Kidney (tissue), 14 donors: ENCODE results near the gene PCDH9. TPM values are rescaled to one million over a fixed set of nuclear protein-coding genes. Genes with fewer than 3 reads are reported as not detected.

Experiments
- DNase-seq, 5 donors: peaks; one replicate each; pipeline ENCODE4 v3.0.0-alpha.2; 2013 to 2020
- FAIRE-seq: peaks from 2 replicates; lab custom pipeline; 2012; peaks lifted over from hg19 to GRCh38; lab: Jason Lieb, UNC
- H3K27ac ChIP-seq, 2 donors: one replicate each; pipeline ENCODE4 v1.7.0; 2013; ENCODE audit warnings: low read depth in 2 of 2, low read length in 2 of 2, inconsistent platforms in 1 of 2
- H3K27me3 ChIP-seq: one replicate; pipeline ENCODE4 v1.7.1; 2013; ENCODE audit warnings: low read length, inconsistent platforms; ENCODE audit not compliant: control insufficient read depth, insufficient read depth
- H3K36me3 ChIP-seq, 3 donors: one replicate each; pipeline versions ENCODE4 v1.7.0 to v1.7.1; 2013; ENCODE audit warnings: low read length in 3 of 3, control low read depth in 1 of 3, inconsistent platforms in 1 of 3; ENCODE audit not compliant: insufficient read depth in 3 of 3, control insufficient read depth in 2 of 3
- H3K4me1 ChIP-seq, 3 donors: one replicate each; pipeline versions ENCODE4 v1.7.0 to v1.7.1; 2013; ENCODE audit warnings: low read length in 3 of 3, inconsistent platforms in 1 of 3, low read depth in 1 of 3; ENCODE audit not compliant: control insufficient read depth in 2 of 3, insufficient read depth in 2 of 3
- H3K4me3 ChIP-seq, 3 donors: one replicate each; pipeline versions ENCODE4 v1.7.0 to v1.8.1; 2013; ENCODE audit warnings: low read length in 3 of 3, control low read depth in 1 of 3, inconsistent platforms in 1 of 3
- H3K9ac ChIP-seq, 3 donors: one replicate each; pipeline versions ENCODE4 v1.7.0 to v1.7.1; 2013; ENCODE audit warnings: low read length in 3 of 3, control low read depth in 1 of 3, inconsistent platforms in 1 of 3
- H3K9me3 ChIP-seq, 3 donors: one replicate each; pipeline versions ENCODE4 v1.7.0 to v1.7.1; 2013; ENCODE audit warnings: low read length in 3 of 3, control low read depth in 1 of 3, inconsistent platforms in 1 of 3; ENCODE audit not compliant: control insufficient read depth in 2 of 3, insufficient read depth in 1 of 3
- CTCF ChIP-seq: IDR thresholded peaks from 3 replicates; pipeline ENCODE4 v1.5.1; 2012; ENCODE audit warnings: mild to moderate bottlenecking, moderate library complexity, borderline replicate concordance; ENCODE audit not compliant: insufficient read depth; ENCODE audit errors: extremely low read depth
- intact Hi-C: fragments of 100-400 bp; cut with DNase I; formaldehyde crosslinking; loops from one replicate; pipeline ENCODE4 v1.11.1; 2022
- polyA plus RNA-seq: library from polyadenylated mRNA; stranded (reverse); fragments of 350-450 nt; fragmentation: Illumina TruSeq; extraction: RNeasy Lipid Tissue Mini Kit (QIAGEN cat#74804); gene quantifications from one replicate; pipeline ENCODE4 v1.2.3, GENCODE V29; 2014; ENCODE audit warnings: low read depth, low replicate concordance; ENCODE audit not compliant: insufficient read depth
- total RNA-seq: library from RNA; stranded (reverse); fragmentation: NEBNext Ultra II Directional; extraction: Animal tissue kit (Norgen Biotek cat#: 25700); gene quantifications from one replicate; pipeline ENCODE4 v1.2.1, GENCODE V29; 2021
- donor health status: control.
- donor health status: control.
- donor health status: control.
- donor health status: control.
- donor health status: control.
- donor health status: DM: yes; HTN: yes; CAD: no.
- donor health status: Normal renal cell carcinoma (clear cell type).

Gene PCDH9
- total and polyA plus RNA-seq, 2 donors from 2014 or later = 1.6 to 9.5 TPM

GRCh38 chr13:66503890-66504289, 726.2 kb downstream of the PCDH9 start:
- H3K9me3 ChIP-seq = no peaks in the 10 kb centered on the region
- intact Hi-C loops = no loop called here
- H3K27me3 ChIP-seq = no peaks in the 10 kb centered on the region
- no peak for TF ChIP-seq CTCF
- H3K4me1 ChIP-seq = no peaks in the 10 kb centered on the region
- FAIRE-seq (no peak), DNase-seq (no peak)
- H3K27ac ChIP-seq = no peak overlapping the region
- H3K4me3 ChIP-seq = no peak overlapping the region
- H3K36me3 ChIP-seq = no peaks in the 10 kb centered on the region
- no peak overlapping the region for H3K9ac ChIP-seq

- Histone ChIP-seq H3K36me3 (no peaks in the 10 kb centered on the region), H3K4me3 (no peak overlapping the region), H3K9me3 (no peaks in the 10 kb centered on the region), H3K27ac (no peak overlapping the region), H3K27me3 (no peaks in the 10 kb centered on the region), H3K9ac (no peak overlapping the region), H3K4me1 (no peaks in the 10 kb centered on the region)
- no peak for DNase-seq
- no peak for TF ChIP-seq CTCF
- intact Hi-C loops = no loop called here
- FAIRE-seq = no peak
Measured at GRCh38 chr13:66501181-66501580, 729.0 kb downstream of the PCDH9 start.

GRCh38 chr13:66492479-66492878, 737.7 kb downstream of the PCDH9 start:
- Histone ChIP-seq H3K4me1 (no peaks in the 10 kb centered on the region), H3K4me3 (no peak overlapping the region), H3K36me3 (no peaks in the 10 kb centered on the region), H3K9me3 (no peaks in the 10 kb centered on the region), H3K27me3 (no peaks in the 10 kb centered on the region), H3K27ac (no peak overlapping the region), H3K9ac (no peak overlapping the region)
- DNase-seq = no peak
- TF ChIP-seq CTCF = no peak
- FAIRE-seq = no peak
- intact Hi-C loops = no loop called here

DNA sequence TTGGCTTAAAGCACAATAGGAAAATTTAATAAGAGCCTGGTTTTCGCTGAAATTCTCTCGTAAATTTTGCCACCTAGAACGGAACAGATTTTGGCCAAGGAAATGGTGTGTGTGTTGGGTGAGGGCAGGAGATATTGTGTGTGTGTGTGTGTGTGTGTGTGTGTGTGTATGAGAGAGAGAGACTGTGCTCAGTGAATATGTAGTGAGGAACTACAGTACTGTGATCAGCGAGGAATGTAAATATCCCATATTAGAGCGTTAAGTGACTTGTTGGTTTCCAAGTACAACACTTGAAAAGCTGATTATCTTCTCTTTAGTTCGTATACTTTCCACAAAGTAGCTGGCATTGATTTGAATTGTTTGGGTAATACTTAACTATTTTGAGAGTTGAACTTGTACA, 738.9 kb downstream of the PCDH9 start:
- Histone ChIP-seq H3K9me3 (no peaks in the 10 kb centered on the region), H3K27me3 (no peaks in the 10 kb centered on the region), H3K27ac (no peak overlapping the region), H3K36me3 (no peaks in the 10 kb centered on the region), H3K4me1 (no peaks in the 10 kb centered on the region), H3K9ac (no peak overlapping the region), H3K4me3 (no peak overlapping the region)
- DNase-seq (no peak), FAIRE-seq (no peak)
- intact Hi-C loops = no loop called here
- TF ChIP-seq CTCF = no peak
